Astrocyte of the spinal cord (primary cell): Measurements from ENCODE around the gene CARMIL3.

ENCODE experiments used
- DNase-seq: peaks from one replicate; pipeline ENCODE4 v3.0.0; 2011; ENCODE audit warnings: low read depth, low spot score
- H3K4me3 ChIP-seq: 2 replicates; pipeline ENCODE4 v1.5.1; 2011; ENCODE audit warnings: low read depth, mild to moderate bottlenecking, low read length, moderate library complexity
- in situ Hi-C: cut with HindIII; loops from 2 replicates; pipeline ENCODE4 v1.10.0; 2017; ENCODE audit warnings: low sequenced_read_pairs
- TF ChIP-seq, protein P1 (sequence below): IDR thresholded peaks from 2 replicates; pipeline ENCODE4 v1.5.1; 2012; ENCODE audit warnings: low read depth, mild to moderate bottlenecking, low read length, inconsistent platforms

The CARMIL3 gene

DNA sequence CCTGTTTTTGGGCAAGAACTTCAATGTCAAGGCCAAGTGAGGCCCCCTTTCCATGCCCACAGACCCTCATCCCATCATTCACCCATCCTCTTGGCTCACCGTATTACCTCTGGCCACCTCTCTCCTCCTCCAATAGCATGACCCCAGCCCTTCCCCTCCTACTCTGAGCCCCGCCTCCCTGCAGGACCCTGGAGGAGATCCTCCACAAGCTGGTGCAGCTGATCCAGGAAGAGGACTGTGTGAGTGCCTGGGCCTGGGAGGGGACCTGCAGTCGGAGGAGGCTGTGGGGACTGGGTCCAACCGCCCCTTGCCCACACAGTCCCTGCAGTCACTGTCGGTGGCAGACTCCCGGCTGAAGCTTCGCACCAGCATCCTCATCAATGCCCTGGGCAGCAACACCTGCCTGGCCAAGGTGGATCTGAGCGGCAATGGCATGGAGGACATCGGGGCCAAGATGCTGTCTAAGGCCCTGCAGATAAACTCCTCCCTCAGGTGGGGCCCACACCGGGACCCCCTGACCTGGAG is 7.2 kb downstream of the CARMIL3 start:
- no peak overlapping the region for H3K4me3 ChIP-seq
- no peak for DNase-seq
- TF ChIP-seq, protein P1, sequence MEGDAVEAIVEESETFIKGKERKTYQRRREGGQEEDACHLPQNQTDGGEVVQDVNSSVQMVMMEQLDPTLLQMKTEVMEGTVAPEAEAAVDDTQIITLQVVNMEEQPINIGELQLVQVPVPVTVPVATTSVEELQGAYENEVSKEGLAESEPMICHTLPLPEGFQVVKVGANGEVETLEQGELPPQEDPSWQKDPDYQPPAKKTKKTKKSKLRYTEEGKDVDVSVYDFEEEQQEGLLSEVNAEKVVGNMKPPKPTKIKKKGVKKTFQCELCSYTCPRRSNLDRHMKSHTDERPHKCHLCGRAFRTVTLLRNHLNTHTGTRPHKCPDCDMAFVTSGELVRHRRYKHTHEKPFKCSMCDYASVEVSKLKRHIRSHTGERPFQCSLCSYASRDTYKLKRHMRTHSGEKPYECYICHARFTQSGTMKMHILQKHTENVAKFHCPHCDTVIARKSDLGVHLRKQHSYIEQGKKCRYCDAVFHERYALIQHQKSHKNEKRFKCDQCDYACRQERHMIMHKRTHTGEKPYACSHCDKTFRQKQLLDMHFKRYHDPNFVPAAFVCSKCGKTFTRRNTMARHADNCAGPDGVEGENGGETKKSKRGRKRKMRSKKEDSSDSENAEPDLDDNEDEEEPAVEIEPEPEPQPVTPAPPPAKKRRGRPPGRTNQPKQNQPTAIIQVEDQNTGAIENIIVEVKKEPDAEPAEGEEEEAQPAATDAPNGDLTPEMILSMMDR = no peak
- in situ Hi-C loops = no loop called here

DNA sequence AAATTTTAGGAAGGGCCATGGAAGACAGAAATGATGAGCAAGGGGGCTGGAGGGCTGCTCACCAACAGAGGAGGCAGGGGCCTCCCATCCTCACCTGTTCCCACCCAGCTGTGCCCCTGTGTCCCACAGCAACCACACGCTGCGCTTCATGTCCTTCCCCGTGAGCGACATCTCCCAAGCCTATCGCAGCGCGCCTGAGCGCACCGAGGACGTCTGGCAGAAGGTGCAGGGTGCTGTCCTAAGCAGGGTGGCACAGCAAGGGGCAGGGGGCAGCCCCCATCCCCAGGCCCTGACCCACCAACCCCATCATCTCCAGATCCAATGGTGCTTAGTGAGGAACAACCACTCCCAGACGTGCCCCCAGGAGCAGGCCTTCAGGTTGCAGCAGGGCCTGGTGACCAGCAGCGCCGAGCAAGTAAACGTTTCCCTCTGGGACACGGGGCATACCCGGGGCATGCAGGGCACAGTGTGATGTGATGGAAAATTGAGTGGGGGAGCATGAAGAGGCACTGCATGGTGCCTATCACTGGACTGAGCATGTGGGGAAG is 8.1 kb downstream of the CARMIL3 start:
- TF ChIP-seq, protein P1 = no peak
- in situ Hi-C loops = no loop called here

DNA sequence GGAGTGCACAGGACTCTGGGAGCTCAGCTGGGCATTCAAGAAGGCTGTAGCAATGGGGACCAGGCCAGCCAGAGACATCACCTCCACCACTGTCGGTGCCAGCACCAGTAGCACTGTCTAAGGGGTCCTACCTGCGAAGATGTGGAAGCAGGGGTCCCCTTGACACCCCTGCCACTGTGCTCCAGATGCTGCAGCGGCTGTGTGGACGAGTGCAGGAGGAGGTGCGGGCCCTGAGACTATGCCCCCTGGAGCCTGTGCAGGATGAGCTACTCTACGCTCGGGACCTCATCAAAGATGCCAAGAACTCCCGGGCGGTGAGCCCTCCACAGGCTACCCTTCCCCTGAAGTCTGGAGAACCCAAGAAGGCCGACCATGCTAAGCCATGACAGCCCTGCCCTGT is 8.6 kb downstream of the CARMIL3 start:
- H3K4me3 ChIP-seq = no peak overlapping the region
- TF ChIP-seq, protein P1 = no peak
- no peak for DNase-seq
- in situ Hi-C loops = no loop called here

More for the DNA sequence above, 8.1 kb downstream of the CARMIL3 start:
- no peak overlapping the region for H3K4me3 ChIP-seq
- DNase-seq = no peak

DNA sequence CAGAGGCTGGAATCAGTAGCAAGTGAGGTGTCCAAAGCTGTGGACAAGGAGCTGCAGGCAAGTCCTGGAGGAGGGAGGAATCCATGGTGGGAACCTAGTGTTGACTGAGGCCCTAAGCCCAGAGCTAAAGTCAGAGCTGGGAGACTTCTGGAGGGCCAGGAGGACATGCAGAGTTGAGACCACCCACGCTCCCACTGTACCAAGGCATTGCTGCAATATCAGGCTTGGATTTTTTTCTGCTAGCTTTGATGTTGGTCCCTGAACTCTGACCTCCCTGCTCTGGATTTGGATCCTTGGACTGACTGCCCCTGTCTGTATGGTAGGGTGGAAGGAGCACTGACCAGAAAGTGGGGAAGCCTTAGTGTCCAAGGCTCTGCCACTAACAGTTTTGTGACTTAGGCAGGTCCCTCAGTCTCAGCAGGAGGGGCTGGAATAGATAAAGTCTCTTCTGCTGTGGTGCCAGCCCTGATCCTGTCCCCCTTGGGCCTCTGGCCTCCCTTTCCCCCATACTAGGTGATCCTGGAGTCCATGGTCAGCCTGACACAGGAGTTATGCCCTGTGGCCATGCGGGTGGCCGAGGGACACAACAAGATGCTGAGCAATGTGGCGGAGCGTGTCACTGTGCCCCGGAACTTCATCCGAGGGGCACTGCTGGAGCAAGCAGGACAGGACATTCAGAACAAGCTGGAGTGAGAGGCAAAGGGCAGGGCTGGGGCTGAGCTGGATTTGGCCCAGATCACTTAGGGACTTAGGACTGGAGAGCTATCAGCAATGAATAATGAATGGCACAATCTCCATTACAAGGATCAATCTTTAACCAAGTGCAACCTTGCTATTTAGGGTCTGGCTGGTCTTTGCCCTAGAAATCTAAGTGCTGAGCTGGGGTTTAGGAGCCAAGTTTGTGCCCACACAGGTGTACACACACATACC is 9.4 kb downstream of the CARMIL3 start:
- DNase-seq = no peak
- in situ Hi-C loops = no loop called here
- no peak overlapping the region for H3K4me3 ChIP-seq
- TF ChIP-seq, protein P1 = no peak

DNA sequence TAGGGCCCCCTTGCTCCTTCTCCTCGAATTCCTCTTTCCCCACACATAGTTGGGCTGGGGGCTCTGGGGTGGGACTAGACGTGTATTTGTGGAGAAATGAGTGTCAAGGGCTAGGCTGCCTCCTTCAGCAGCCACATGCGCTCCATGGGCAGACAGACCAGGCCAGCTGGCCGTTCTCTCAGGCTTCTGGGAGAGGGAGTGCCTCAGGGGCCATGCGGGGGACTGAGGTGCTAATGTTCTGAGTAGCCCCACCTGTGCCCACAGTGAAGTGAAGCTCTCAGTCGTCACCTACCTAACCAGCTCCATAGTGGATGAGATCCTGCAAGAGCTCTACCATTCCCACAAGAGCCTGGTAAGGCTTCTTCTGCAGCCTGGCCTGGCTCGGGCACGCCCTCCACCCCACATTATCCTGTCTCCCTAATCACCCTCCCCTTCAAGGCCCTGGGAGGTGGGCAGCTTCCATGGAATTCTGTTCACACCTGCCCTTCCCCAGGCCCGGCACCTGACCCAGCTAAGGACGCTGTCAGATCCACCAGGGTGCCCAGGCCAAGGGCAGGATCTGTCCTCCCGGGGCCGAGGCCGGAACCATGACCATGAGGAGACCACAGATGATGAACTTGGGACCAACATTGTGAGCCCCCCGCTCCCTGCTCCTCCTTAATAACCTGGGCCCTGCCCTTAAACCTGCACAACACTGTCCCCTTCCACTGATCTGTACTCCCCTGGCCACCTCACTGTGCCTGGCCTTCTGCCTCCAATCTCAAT is 10.6 kb downstream of the CARMIL3 start:
- DNase-seq = no peak
- TF ChIP-seq, protein P1 = no peak
- in situ Hi-C loops = no loop called here
- no peak overlapping the region for H3K4me3 ChIP-seq

DNA sequence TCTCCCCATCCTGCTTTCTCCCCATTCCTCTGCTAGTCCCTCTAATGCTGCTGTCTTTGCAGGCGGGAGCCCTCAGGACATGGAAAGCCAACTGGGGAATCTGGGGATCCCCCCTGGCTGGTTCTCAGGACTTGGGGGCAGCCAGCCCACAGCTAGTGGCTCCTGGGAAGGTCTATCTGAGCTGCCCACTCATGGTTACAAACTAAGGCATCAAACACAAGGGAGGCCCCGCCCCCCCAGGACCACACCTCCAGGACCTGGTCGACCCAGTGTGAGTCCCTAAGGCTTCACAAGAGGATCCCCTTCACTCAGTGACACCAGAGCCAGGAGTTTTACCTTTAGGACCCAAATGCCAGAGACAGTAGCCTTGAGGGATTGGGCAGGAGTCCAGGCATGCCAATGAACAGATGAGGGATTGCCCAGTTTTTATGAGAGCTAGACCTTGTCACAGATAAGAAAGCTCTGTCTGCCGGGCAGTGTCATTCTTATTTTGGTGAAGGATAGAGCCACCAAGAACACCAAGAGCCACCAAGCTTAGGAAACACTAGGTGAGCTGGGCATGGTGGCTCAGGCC is 11.5 kb downstream of the CARMIL3 start:
- in situ Hi-C loops = no loop called here
- no peak for DNase-seq
- TF ChIP-seq, protein P1 = no peak
- H3K4me3 ChIP-seq = no peak overlapping the region
